GM18861 (cell line): ENCODE measurements around the gene TRIM39.

Source experiments
- ATAC-seq: cut with Tn5 transposase; IDR thresholded peaks from one replicate; pipeline ENCODE4 v1.9.1; 2021; ENCODE audit not compliant: unreplicated experiment

The TRIM39 gene

GRCh38 chr6:30327232-30327746, 562 bp downstream of the TRIM39 start:
- no peak for ATAC-seq

GRCh38 chr6:30328397-30328796, 1.7 kb downstream of the TRIM39 start:
- ATAC-seq: no peak

- ATAC-seq: no peak
These were observed 2.6 kb downstream of the TRIM39 start for GRCh38 chr6:30329331-30329730.

GRCh38 chr6:30331981-30332380, 5.3 kb downstream of the TRIM39 start:
- no peak for ATAC-seq

- no peak for ATAC-seq
These were observed 7.5 kb downstream of the TRIM39 start for GRCh38 chr6:30334075-30334783.

GRCh38 chr6:30340589-30341054, 13.9 kb downstream of the TRIM39 start:
- no peak for ATAC-seq

GRCh38 chr6:30341218-30341617, 14.5 kb downstream of the TRIM39 start:
- ATAC-seq: no peak

- ATAC-seq: no peak
These were observed 15.0 kb downstream of the TRIM39 start for GRCh38 chr6:30341728-30342127.

- ATAC-seq: no peak
These were observed 17.6 kb downstream of the TRIM39 start for GRCh38 chr6:30344191-30344867.

GRCh38 chr6:30344868-30345671, 18.3 kb downstream of the TRIM39 start, which contains the start of gene RPP21:
TSS of gene RPP21 (plus strand) at chr6:30345156. CDS start at chr6:30345172, 16 bp downstream.
- peak; percentile 82 for ATAC-seq

- ATAC-seq: no peak
These were observed 19.1 kb downstream of the TRIM39 start for GRCh38 chr6:30345852-30346251.

- ATAC-seq: no peak
These were observed 22.2 kb downstream of the TRIM39 start for GRCh38 chr6:30348957-30349356.

- no peak for ATAC-seq
These were observed 22.9 kb downstream of the TRIM39 start for GRCh38 chr6:30349421-30350177.

- no peak for ATAC-seq
These were observed 23.8 kb downstream of the TRIM39 start for GRCh38 chr6:30350524-30350923.

- no peak for ATAC-seq
These were observed 25.8 kb downstream of the TRIM39 start for GRCh38 chr6:30352550-30352949.

- ATAC-seq: no peak
These were observed 28.6 kb downstream of the TRIM39 start for GRCh38 chr6:30355281-30355680.

- no peak for ATAC-seq
These were observed 29.8 kb downstream of the TRIM39 start for GRCh38 chr6:30356536-30356935.

- no peak for ATAC-seq
These were observed 31.2 kb downstream of the TRIM39 start for GRCh38 chr6:30357678-30358540.

- ATAC-seq: no peak
These were observed 32.5 kb downstream of the TRIM39 start for GRCh38 chr6:30359276-30359675.

- no peak for ATAC-seq
These were observed 33.4 kb downstream of the TRIM39 start for GRCh38 chr6:30360139-30360538.
